Ovary (tissue), 9 donors: ENCODE data around the gene GPSM1. TPM values are rescaled to one million over a fixed set of nuclear protein-coding genes. Genes with fewer than 3 reads are reported as not detected.

Source experiments
- DNase-seq, 5 donors: peaks; one replicate each; pipeline ENCODE4 v3.0.0-alpha.2; 2019 to 2020
- H3K27ac ChIP-seq, 2 donors: fragments of 200-600 bp; one replicate each; pipeline versions ENCODE4 v1.5.1 to v1.8.0; 2019 to 2022
- H3K27me3 ChIP-seq: fragments of 200-600 bp; one replicate; pipeline ENCODE4 v1.8.0; 2022
- H3K36me3 ChIP-seq: fragments of 200-600 bp; sonication (generic); one replicate; pipeline ENCODE4 v1.5.1; 2019
- H3K4me1 ChIP-seq: one replicate; pipeline ENCODE4 v1.8.1; 2013; ENCODE audit warnings: mild to moderate bottlenecking, moderate library complexity; ENCODE audit not compliant: insufficient read depth
- H3K4me3 ChIP-seq: fragments of 200-600 bp; sonication (generic); one replicate; pipeline ENCODE4 v1.5.1; 2017
- H3K9me3 ChIP-seq, 2 donors: fragments of 200-600 bp in 1 of 2; sonication (generic) in 1 of 2; one replicate each; pipeline versions ENCODE4 v1.5.1 to v1.8.1; 2013 to 2019; ENCODE audit warnings: mild to moderate bottlenecking in 1 of 2, moderate library complexity in 1 of 2
- CTCF ChIP-seq, 3 donors: fragments of 450-650 bp in 2 of 3; fragments of 200-600 bp in 1 of 3; IDR thresholded peaks; one replicate each; pipeline versions ENCODE4 v1.5.1 to v1.8.0; 2016 to 2022; ENCODE audit warnings: antibody characterized with exemption in 3 of 3, mild to moderate bottlenecking in 1 of 3
- EP300 ChIP-seq: sonication (generic); formaldehyde crosslinking; IDR thresholded peaks from one replicate; pipeline ENCODE4 v1.6.1; 2017; ENCODE audit warnings: antibody characterized with exemption
- POLR2A ChIP-seq: fragments of 450-650 bp; IDR thresholded peaks from one replicate; pipeline ENCODE4 v1.6.1; 2017; ENCODE audit warnings: antibody characterized with exemption, mild to moderate bottlenecking, moderate library complexity
- WGBS, 3 donors: extraction: QIAGEN DNeasy Blood & Tissue Kit in 1 of 3; methylation state at CpG; one replicate each; pipeline versions ENCODE4 v1.1.5 to v1.1.7; 2013 to 2017; 5-methylcytosine and 5-hydroxymethylcytosine counted together
- intact Hi-C, 4 donors: fragments of 100-400 bp; cut with DNase I; formaldehyde crosslinking; loops; one replicate each; pipeline versions ENCODE4 v1.11.0 to v1.15.1; 2022 to 2023
- polyA plus RNA-seq, 2 donors: library from polyadenylated mRNA; stranded (reverse); fragments of 200-250 nt in 1 of 2; fragments of 350-450 nt in 1 of 2; fragmentation: Illumina TruSeq in 1 of 2; extraction: RNeasy Lipid Tissue Mini Kit (QIAGEN cat#74804) in 1 of 2; gene quantifications; one replicate each; pipeline ENCODE4 v1.2.3, GENCODE V29; 2013 to 2014
- total RNA-seq, 7 donors: library from RNA; depleted of rRNA in 2 of 7; stranded (reverse); fragments of >200 nt in 2 of 7; fragmentation: NEBNext Ultra II Directional in 3 of 7; extraction: Animal tissue kit (Norgen Biotek cat#: 25700) in 3 of 7; gene quantifications; one replicate each; pipeline versions ENCODE4 v1.1.0 to v1.2.4, GENCODE V29; 2016 to 2023
- donor health status: DM: no; HTN: no; CAD: no; lungs with moderate emphysema.
- donor health status: DM: no; HTN: no; CAD: no.
- donor health status: Bipolar disorder and iron deficiency.
- donor health status: DM: yes; HTN: yes; CAD: no.
- donor health status: DM: no; HTN: no; CAD: no.
- donor health status: DM: yes; HTN: yes; CAD: no.

GPSM1 gene
- total and polyA plus RNA-seq, 9 donors: 0.57 to 65.4 (median 36.3) TPM

- 77 to 81% (median 80%) methylated on average over 30 to 32 of the region's 32 CpGs for WGBS, 3 donors
- H3K9me3 ChIP-seq: no peaks in the 10 kb centered on the region
- H3K27ac ChIP-seq: no peak overlapping the region
- H3K36me3 ChIP-seq: no peaks in the 10 kb centered on the region
- H3K4me3 ChIP-seq: no peak overlapping the region
- no peaks in the 10 kb centered on the region for H3K27me3 ChIP-seq
- no peak for DNase-seq
- intact Hi-C loops: no loop called here
- TF ChIP-seq EP300 (no peak), CTCF (IDR thresholded peaks at IDR 0.05) (peak; percentile 27 to 48 (median 38)), POLR2A (no peak)
- peaks cover 4% of the 10 kb centered on the region for H3K4me1 ChIP-seq
Measured at GRCh38 chr9:136339173-136339957, 12.0 kb downstream of the GPSM1 start.

GRCh38 chr9:136339958-136340310 lies 12.6 kb downstream of the GPSM1 start:
- Histone ChIP-seq H3K9me3 (no peaks in the 10 kb centered on the region), H3K27ac (no peak overlapping the region), H3K36me3 (no peaks in the 10 kb centered on the region), H3K27me3 (no peaks in the 10 kb centered on the region), H3K4me1 (peaks cover 4% of the 10 kb centered on the region), H3K4me3 (no peak overlapping the region)
- intact Hi-C loops: no loop called here
- 84 to 87% (median 84%) methylated on average over 12 of the region's 12 CpGs for WGBS, 3 donors
- no peak for DNase-seq
- TF ChIP-seq CTCF (IDR thresholded peaks at IDR 0.05) (no peak), POLR2A (no peak), EP300 (no peak)

GRCh38 chr9:136340356-136341041 lies 13.2 kb downstream of the GPSM1 start:
- TF ChIP-seq CTCF (IDR thresholded peaks at IDR 0.05): no peak
- TF ChIP-seq EP300: no peak
- no peak for TF ChIP-seq POLR2A

GRCh38 chr9:136341042-136341655 lies 13.8 kb downstream of the GPSM1 start:
- H3K27ac ChIP-seq: no peak overlapping the region
- peaks cover 4% of the 10 kb centered on the region for H3K4me1 ChIP-seq
- 83 to 87% (median 83%) methylated on average over 17 to 18 of the region's 18 CpGs for WGBS, 3 donors
- no peaks in the 10 kb centered on the region for H3K27me3 ChIP-seq
- H3K4me3 ChIP-seq: no peak overlapping the region
- H3K36me3 ChIP-seq: no peaks in the 10 kb centered on the region
- DNase-seq: no peak
- TF ChIP-seq POLR2A: no peak
- no peak for TF ChIP-seq EP300
- no peak for TF ChIP-seq CTCF (IDR thresholded peaks at IDR 0.05)
- intact Hi-C loops: no loop called here
- H3K9me3 ChIP-seq: no peaks in the 10 kb centered on the region

More at GRCh38 chr9:136340356-136341041, 13.2 kb downstream of the GPSM1 start:
- no peak for DNase-seq
- Histone ChIP-seq H3K36me3 (no peaks in the 10 kb centered on the region), H3K9me3 (no peaks in the 10 kb centered on the region), H3K27ac (no peak overlapping the region), H3K4me3 (no peak overlapping the region), H3K4me1 (peaks cover 4% of the 10 kb centered on the region), H3K27me3 (no peaks in the 10 kb centered on the region)
- intact Hi-C loops: no loop called here
- WGBS, 3 donors: 88 to 93% (median 92%) methylated on average over 18 to 28 of the region's 28 CpGs
